HepG2 (cell line): Measurements from ENCODE around the gene ADARB2. TPM values are rescaled to one million over a fixed set of nuclear protein-coding genes. Genes with fewer than 3 reads are reported as not detected.

Experiments used
- ATAC-seq: fragments of 200-7000 bp; cut with Tn5 transposase; 3 replicates; pipeline ENCODE4 v1.9.1; 2020; ENCODE audit warnings: mild to moderate bottlenecking, moderate library complexity
- BruUV-seq: library from RNA; stranded (reverse); fragments of 400-500 nt; replicated peaks from 2 replicates; lab custom pipeline; 2021; lab: Mats Ljungman, UMichigan
- CTCF ChIA-PET: fragments of 300-600 bp; formaldehyde crosslinking; extraction: SDS; loops from one replicate; lab custom pipeline; 2021; ENCODE audit warnings: low total read pairs, inconsistent platforms, low intra/inter-chr PET ratio; lab: Yijun Ruan, JAX
- POLR2A ChIA-PET: fragments of 350-600 bp; sonication (Branson Sonifier 250); formaldehyde crosslinking; loops from one replicate; lab custom pipeline; 2020; ENCODE audit warnings: antibody characterized with exemption, inconsistent platforms; lab: Yijun Ruan, JAX
- DNase-seq: peaks from one replicate; pipeline ENCODE4 v3.0.0-alpha.2; 2015; ENCODE audit warnings: low spot score
- FAIRE-seq: peaks from 3 replicates; lab custom pipeline; 2011; peaks lifted over from hg19 to GRCh38; lab: Jason Lieb, UNC
- H2AFZ ChIP-seq: one replicate; pipeline ENCODE4 v1.6.1; 2011; ENCODE audit warnings: low read length, inconsistent platforms
- H3K27ac ChIP-seq: fragments of 300-600 bp; 3 replicates; pipeline ENCODE4 v1.8.0; 2011; ENCODE audit warnings: mixed run types, mild to moderate bottlenecking, mixed read lengths, low read length, inconsistent platforms; ENCODE audit not compliant: insufficient read depth; ENCODE audit errors: extremely low read length
- H3K27me3 ChIP-seq, 2 experiments: fragments of 200-600 bp in 1 of 2; 2 replicates in 1 of 2; 3 replicates in 1 of 2; pipeline versions ENCODE4 v1.6.0 to v1.8.0; 2011; ENCODE audit warnings: low read length in 2 of 2, mild to moderate bottlenecking in 2 of 2, moderate library complexity in 2 of 2, inconsistent platforms in 1 of 2; ENCODE audit not compliant: insufficient read depth in 2 of 2, control insufficient read depth in 1 of 2
- H3K36me3 ChIP-seq, 2 experiments: fragments of 200-600 bp in 1 of 2; replicated peaks in 1 of 2; 2 replicates in 1 of 2; 3 replicates in 1 of 2; pipeline versions ENCODE4 v1.5.1 to v1.8.0; 2011; ENCODE audit warnings: low read length in 2 of 2, inconsistent platforms in 1 of 2; ENCODE audit not compliant: insufficient read depth in 2 of 2, control insufficient read depth in 1 of 2
- H3K4me1 ChIP-seq: 2 replicates; pipeline ENCODE4 v1.5.1; 2012; ENCODE audit warnings: low read length, inconsistent platforms; ENCODE audit not compliant: insufficient read depth
- H3K4me2 ChIP-seq: 2 replicates; pipeline ENCODE4 v1.6.0; 2011; ENCODE audit warnings: low read depth, low read length, inconsistent platforms
- H3K4me3 ChIP-seq, 3 experiments: fragments of 200-600 bp in 1 of 3; sonication (generic), shearing (Covaris generic) in 1 of 3; replicated peaks in 1 of 3; 2 replicates each; pipeline ENCODE4 v1.5.1; 2011 to 2016; ENCODE audit warnings: low read length in 3 of 3, inconsistent platforms in 2 of 3, low read depth in 2 of 3, mild to moderate bottlenecking in 2 of 3, control low read depth in 1 of 3, mixed read lengths in 1 of 3; ENCODE audit not compliant: insufficient read depth in 1 of 3
- H3K79me2 ChIP-seq: one replicate; pipeline ENCODE4 v1.6.1; 2011; ENCODE audit warnings: low read length, inconsistent platforms; ENCODE audit not compliant: insufficient read depth
- H3K9ac ChIP-seq: 2 replicates; pipeline ENCODE4 v1.6.0; 2011; ENCODE audit warnings: mild to moderate bottlenecking, low read depth, low read length, inconsistent platforms; ENCODE audit not compliant: insufficient read depth
- H3K9me3 ChIP-seq: 2 replicates; pipeline ENCODE4 v1.5.1; 2012; ENCODE audit warnings: mild to moderate bottlenecking, low read length
- H4K20me1 ChIP-seq: 2 replicates; pipeline ENCODE4 v1.6.0; 2011; ENCODE audit warnings: inconsistent platforms, mild to moderate bottlenecking, low read length, moderate library complexity; ENCODE audit not compliant: insufficient read depth
- ARID3A ChIP-seq: IDR thresholded peaks from 2 replicates; pipeline ENCODE4 v1.6.1; 2012; ENCODE audit warnings: low read depth, low read length, improper control_type of control experiment
- CC2D1A ChIP-seq: sonication (generic); formaldehyde crosslinking; IDR thresholded peaks from 2 replicates; pipeline ENCODE4 v1.8.1; 2023; ENCODE audit warnings: mild to moderate bottlenecking, missing genetic modification reagents
- ETV5 ChIP-seq: IDR thresholded peaks from 2 replicates; pipeline ENCODE4 v1.6.1; 2018; ENCODE audit warnings: missing biosample characterization, missing genetic modification reagents, inconsistent platforms, borderline replicate concordance
- ETV6 ChIP-seq: sonication (generic); formaldehyde crosslinking; conservative IDR thresholded peaks from 2 replicates; pipeline ENCODE4 v1.4.0; 2020; ENCODE audit warnings: missing genetic modification reagents
- FOXK2 ChIP-seq: fragments of 450-650 bp; IDR thresholded peaks from 2 replicates; pipeline ENCODE4 v1.6.1; 2016
- FOXP1 ChIP-seq, 2 experiments: fragments of 450-650 bp in 1 of 2; IDR thresholded peaks; 2 replicates each; pipeline ENCODE4 v1.6.1; 2017 to 2018; ENCODE audit warnings: antibody characterized with exemption in 1 of 2
- KDM2A ChIP-seq: sonication (generic); formaldehyde crosslinking; IDR thresholded peaks from 2 replicates; pipeline ENCODE4 v1.4.0; 2020; ENCODE audit warnings: low read depth, missing genetic modification reagents, borderline replicate concordance
- LBX2 ChIP-seq: sonication (generic); formaldehyde crosslinking; IDR thresholded peaks from 2 replicates; pipeline ENCODE4 v1.5.0; 2020; ENCODE audit warnings: missing genetic modification reagents, mild to moderate bottlenecking, borderline replicate concordance
- MIER2 ChIP-seq: IDR thresholded peaks from 2 replicates; pipeline ENCODE4 v1.6.1; 2016; ENCODE audit warnings: missing biosample characterization, missing genetic modification reagents
- NONO ChIP-seq, 2 experiments: fragments of 450-650 bp in 1 of 2; sonication (generic) in 1 of 2; formaldehyde crosslinking in 1 of 2; IDR thresholded peaks in 1 of 2; conservative IDR thresholded peaks in 1 of 2; 2 replicates each; pipeline versions ENCODE4 v1.6.1 to v1.8.0; 2017 to 2022; ENCODE audit warnings: mild to moderate bottlenecking in 1 of 2, missing genetic modification reagents in 1 of 2, moderate library complexity in 1 of 2
- NR2F1 ChIP-seq, 2 experiments: fragments of 450-650 bp in 1 of 2; formaldehyde crosslinking in 1 of 2; IDR thresholded peaks; 2 replicates each; pipeline versions ENCODE4 v1.5.0 to v1.6.1; 2016 to 2020; ENCODE audit warnings: mild to moderate bottlenecking in 1 of 2, missing compliant biosample characterization in 1 of 2, missing genetic modification reagents in 1 of 2, moderate library complexity in 1 of 2
- ZNF232 ChIP-seq: sonication (generic); formaldehyde crosslinking; IDR thresholded peaks from 2 replicates; pipeline ENCODE4 v1.4.0; 2020; ENCODE audit warnings: missing genetic modification reagents, borderline replicate concordance
- ZNF234 ChIP-seq: sonication (generic); formaldehyde crosslinking; conservative IDR thresholded peaks from 2 replicates; pipeline ENCODE4 v1.5.1; 2020; ENCODE audit warnings: mild to moderate bottlenecking, missing genetic modification reagents
- ZNF580 ChIP-seq: IDR thresholded peaks from 2 replicates; pipeline ENCODE4 v1.6.1; 2016; ENCODE audit warnings: low read depth, borderline replicate concordance
- ZNF615 ChIP-seq: sonication (generic); formaldehyde crosslinking; IDR thresholded peaks from 2 replicates; pipeline ENCODE4 v1.5.0; 2020; ENCODE audit warnings: mild to moderate bottlenecking, missing genetic modification reagents, borderline replicate concordance
- ZSCAN25 ChIP-seq: sonication (generic); formaldehyde crosslinking; IDR thresholded peaks from 2 replicates; pipeline ENCODE4 v1.8.0; 2022; ENCODE audit warnings: mild to moderate bottlenecking, missing genetic modification reagents
- WGBS: methylation state at CpG from one replicate; pipeline ENCODE4 v1.1.6; 2017; ENCODE audit warnings: low lambda C conversion rate; 5-methylcytosine and 5-hydroxymethylcytosine counted together
- in situ Hi-C: cut with HindIII; loops from 2 replicates; pipeline ENCODE4 v1.10.0; 2017; ENCODE audit warnings: low pct_unique_long_range_greater_than_20kb; ENCODE audit not compliant: extremely low pct_ligation_motif_present
- intact Hi-C: fragments of 100-400 bp; cut with micrococcal nuclease; formaldehyde crosslinking; loops from one replicate; pipeline ENCODE4 v1.10.0; 2022; ENCODE audit not compliant: unreplicated experiment
- polyA plus RNA-seq, 8 experiments: library from polyadenylated mRNA; depleted of rRNA in 3 of 8; stranded (reverse) in 7 of 8; unstranded in 1 of 8; fragments of >200 nt; fragmentation: Illumina TruSeq in 4 of 8; extraction: Trizol in 4 of 8; gene quantifications; 2 replicates each; pipeline versions ENCODE4 v1.2.1 to v1.2.3, GENCODE V29; 2011 to 2016; ENCODE audit warnings: low read depth in 4 of 8, missing spikeins in 1 of 8, mixed read lengths in 1 of 8; ENCODE audit not compliant: insufficient read depth in 1 of 8
- total RNA-seq, 5 experiments: library from RNA; depleted of rRNA; stranded (reverse); fragments of >200 nt; fragmentation: Illumina TruSeq; extraction: Trizol; gene quantifications; 2 replicates each; pipeline ENCODE4 v1.2.3, GENCODE V29; 2016; ENCODE audit warnings: low read depth in 1 of 5

Gene ADARB2
- total and polyA plus RNA-seq, 2 of the 13 experiments (the other 11 are each of a cell fraction or from before 2014, with no cell fraction given), result not detected

- ChIA-PET CTCF (no interaction called here), POLR2A (no interaction called here)
- BruUV-seq, result no TSS peak
- no peak overlapping the region for H3K4me3 ChIP-seq
- in situ Hi-C loops (no loop called here), intact Hi-C loops (no loop called here)
- H2AFZ ChIP-seq, result no peak overlapping the region
- no peaks in the 10 kb centered on the region for H3K9me3 ChIP-seq
- FAIRE-seq (no peak), ATAC-seq (peak; percentile 52), DNase-seq (no peak)
- H3K9ac ChIP-seq, result no peak overlapping the region
- H3K27ac ChIP-seq, result no peak overlapping the region
- H4K20me1 ChIP-seq, result no peaks in the 10 kb centered on the region
- no peaks in the 10 kb centered on the region for H3K4me1 ChIP-seq
- no peak overlapping the region for H3K4me2 ChIP-seq
- no peaks in the 10 kb centered on the region for H3K79me2 ChIP-seq
- peaks cover 2 to 34% of the 10 kb centered on the region in 2 experiments; a peak in 2 of 5 replicates for H3K27me3 ChIP-seq
- H3K36me3 ChIP-seq, result no peaks in the 10 kb centered on the region
- TF ChIP-seq LBX2 (CRISPR knock-in tag) (no peak), ETV6 (CRISPR knock-in tag) (no peak)
- WGBS, result 5% methylated on average over 10 of the region's 19 CpGs
Observed at GRCh38 chr10:1465993-1466764, 271.1 kb downstream of the ADARB2 start.

- no peak overlapping the region for H3K4me2 ChIP-seq
- H3K27ac ChIP-seq, result no peak overlapping the region
- no peaks in the 10 kb centered on the region for H3K4me1 ChIP-seq
- H3K9ac ChIP-seq, result no peak overlapping the region
- POLR2A ChIA-PET, result no interaction called here
- H3K9me3 ChIP-seq, result no peaks in the 10 kb centered on the region
- H3K79me2 ChIP-seq, result no peaks in the 10 kb centered on the region
- H3K27me3 ChIP-seq, result peaks cover 2 to 34% of the 10 kb centered on the region in 2 experiments; a peak in 2 of 5 replicates
- in situ Hi-C loops (no loop called here), intact Hi-C loops (no loop called here)
- WGBS, result 7% methylated on average over 8 of the region's 19 CpGs
- FAIRE-seq (no peak), ATAC-seq (peak; percentile 53), DNase-seq (no peak)
- H3K36me3 ChIP-seq, result no peaks in the 10 kb centered on the region
- H3K4me3 ChIP-seq, result no peak overlapping the region
- CTCF ChIA-PET, result no interaction called here
- no TSS peak for BruUV-seq
- no peaks in the 10 kb centered on the region for H4K20me1 ChIP-seq
- H2AFZ ChIP-seq, result no peak overlapping the region
- TF ChIP-seq ARID3A, result no peak
- TF ChIP-seq FOXK2, result no peak
- no peak for TF ChIP-seq ZSCAN25 (CRISPR knock-in tag)
- no peak for TF ChIP-seq ZNF580
- no peak for TF ChIP-seq NR2F1 (CRISPR knock-in tag; IDR thresholded peaks at IDR 0.05)
- no peak for TF ChIP-seq ZNF232 (CRISPR knock-in tag)
- no peak for TF ChIP-seq ZNF234
- TF ChIP-seq ETV5 (CRISPR knock-in tag), result no peak
- no peak for TF ChIP-seq ZNF615
- no peak for TF ChIP-seq NONO (IDR thresholded peaks at IDR 0.05)
- TF ChIP-seq NONO (CRISPR knock-in tag; conservative IDR thresholded peaks at IDR 0.05), result no peak
- TF ChIP-seq MIER2 (CRISPR knock-in tag), result no peak
- no peak for TF ChIP-seq KDM2A (CRISPR knock-in tag)
- TF ChIP-seq FOXP1 (IDR thresholded peaks at IDR 0.05), result no peak
- no peak for TF ChIP-seq FOXP1 (CRISPR knock-in tag; IDR thresholded peaks at IDR 0.05)
- no peak for TF ChIP-seq CC2D1A (CRISPR knock-in tag)
Observed at GRCh38 chr10:1465418-1465911, 271.9 kb downstream of the ADARB2 start.
